IPS-NIHi7 (cell line): ENCODE data around the gene ZC3H18.
A peak's percentile ranks its signal among the peaks of the same experiment; 100 is the strongest.

Source experiments
- DNase-seq: peaks from one replicate; pipeline ENCODE4 v3.0.0; 2012; ENCODE audit warnings: mixed read lengths; ENCODE audit errors: extremely low spot score

ZC3H18 gene

GRCh38 chr16:88569985-88570690, at the start of gene ZC3H18:
TSS of gene ZC3H18 (plus strand) at chr16:88570403. CDS start at chr16:88577124, 6,721 bp downstream.
- DNase-seq = peak; percentile 99

GRCh38 chr16:88521674-88522073, 48.5 kb upstream of the ZC3H18 start:
- no peak for DNase-seq

GRCh38 chr16:88522276-88522949, 47.8 kb upstream of the ZC3H18 start:
- DNase-seq = no peak

- DNase-seq = no peak
Measured at GRCh38 chr16:88523309-88524161, 46.7 kb upstream of the ZC3H18 start.

GRCh38 chr16:88524274-88524972, 45.8 kb upstream of the ZC3H18 start:
- no peak for DNase-seq

GRCh38 chr16:88524973-88525662, 45.1 kb upstream of the ZC3H18 start:
- no peak for DNase-seq

GRCh38 chr16:88525663-88525990, 44.6 kb upstream of the ZC3H18 start:
- DNase-seq = no peak

- no peak for DNase-seq
Measured at GRCh38 chr16:88526008-88526905, 43.9 kb upstream of the ZC3H18 start.

- no peak for DNase-seq
Measured at GRCh38 chr16:88526906-88527185, 43.4 kb upstream of the ZC3H18 start.

GRCh38 chr16:88527186-88527936, 42.8 kb upstream of the ZC3H18 start:
- peak; percentile 89 for DNase-seq

- no peak for DNase-seq
Measured at GRCh38 chr16:88527937-88528743, 42.1 kb upstream of the ZC3H18 start.

- no peak for DNase-seq
Measured at GRCh38 chr16:88528902-88529318, 41.3 kb upstream of the ZC3H18 start.

GRCh38 chr16:88529596-88529995, 40.6 kb upstream of the ZC3H18 start:
- no peak for DNase-seq

- DNase-seq = no peak
Measured at GRCh38 chr16:88530051-88530857, 39.9 kb upstream of the ZC3H18 start.

GRCh38 chr16:88530858-88531203, 39.4 kb upstream of the ZC3H18 start:
- DNase-seq = no peak

- no peak for DNase-seq
Measured at GRCh38 chr16:88531346-88531745, 38.9 kb upstream of the ZC3H18 start.

- DNase-seq = no peak
Measured at GRCh38 chr16:88531931-88532433, 38.2 kb upstream of the ZC3H18 start.
